CD4-positive, alpha-beta T cell treated with Interleukin-6 at 100 ng/mL for 8 hours (primary cell): ENCODE results near the gene LRRC46.
A peak's percentile ranks its signal among the peaks of the same experiment; 100 is the strongest.

Source experiments
- DNase-seq: peaks from one replicate; pipeline ENCODE4 v3.0.0-alpha.2; 2020; ENCODE audit warnings: mixed read lengths, low spot score

LRRC46 gene

DNA sequence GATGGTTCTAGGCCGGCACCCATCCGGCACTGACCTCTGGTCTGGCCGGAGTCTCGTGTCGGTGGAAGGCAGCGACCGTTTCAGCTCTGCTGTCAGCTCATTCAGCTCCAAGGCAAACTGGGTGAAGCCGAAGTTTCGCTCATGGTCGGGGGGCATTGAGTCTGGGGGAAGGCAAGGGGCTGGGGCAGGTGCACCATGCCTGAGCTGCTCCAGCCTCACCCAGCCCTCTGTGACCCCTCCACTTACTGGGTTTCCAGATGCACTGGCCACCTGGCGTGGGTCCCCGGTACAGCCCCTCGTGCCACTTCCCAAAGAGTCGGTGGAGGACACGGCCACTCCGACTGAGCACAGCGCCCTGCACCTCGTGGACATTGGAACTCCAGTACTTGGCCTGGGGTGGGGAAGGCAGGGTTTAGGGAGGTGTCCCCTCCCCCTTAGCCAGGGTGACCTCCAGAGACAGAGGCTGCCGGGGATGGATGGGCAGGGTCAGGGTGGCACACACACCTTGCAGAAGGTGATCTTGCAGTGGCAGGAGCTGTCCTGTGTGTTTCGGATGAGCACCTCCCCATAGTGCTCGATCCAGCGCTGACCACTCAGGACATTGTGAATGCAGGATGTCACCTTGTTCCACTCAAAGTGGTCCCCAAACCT, 22.5 kb upstream of the LRRC46 start:
- DNase-seq: no peak

DNA sequence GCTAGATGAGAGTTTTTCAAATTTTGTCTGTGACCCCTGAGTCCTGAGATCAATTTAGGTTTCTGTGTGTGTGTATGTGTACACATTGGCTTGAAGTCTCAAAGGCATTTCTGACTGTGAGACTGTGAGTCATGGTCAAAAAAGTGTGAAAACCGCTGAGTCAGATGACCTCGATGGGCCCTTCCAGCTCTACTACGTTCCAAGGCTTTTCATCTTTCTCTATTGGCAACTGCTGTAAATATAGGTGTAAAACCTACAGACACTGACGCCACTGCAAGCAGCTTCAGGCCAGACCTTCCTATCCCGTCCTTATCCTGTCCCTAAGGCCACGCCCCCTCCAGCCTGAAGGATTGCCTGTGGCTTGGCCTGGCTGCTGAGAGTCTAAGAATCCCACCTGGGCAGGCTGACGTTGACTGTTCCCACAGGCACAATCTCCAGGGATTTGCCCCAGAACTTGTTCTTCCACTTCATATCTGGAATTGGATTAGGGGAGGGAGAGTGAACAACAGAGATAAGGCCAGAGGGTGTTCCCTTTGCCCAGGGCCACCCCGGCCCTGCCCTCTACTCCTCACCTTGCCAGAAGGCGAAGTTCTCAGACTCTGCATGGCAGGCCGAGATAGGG, 21.2 kb upstream of the LRRC46 start:
- DNase-seq: peak; percentile 29

DNA sequence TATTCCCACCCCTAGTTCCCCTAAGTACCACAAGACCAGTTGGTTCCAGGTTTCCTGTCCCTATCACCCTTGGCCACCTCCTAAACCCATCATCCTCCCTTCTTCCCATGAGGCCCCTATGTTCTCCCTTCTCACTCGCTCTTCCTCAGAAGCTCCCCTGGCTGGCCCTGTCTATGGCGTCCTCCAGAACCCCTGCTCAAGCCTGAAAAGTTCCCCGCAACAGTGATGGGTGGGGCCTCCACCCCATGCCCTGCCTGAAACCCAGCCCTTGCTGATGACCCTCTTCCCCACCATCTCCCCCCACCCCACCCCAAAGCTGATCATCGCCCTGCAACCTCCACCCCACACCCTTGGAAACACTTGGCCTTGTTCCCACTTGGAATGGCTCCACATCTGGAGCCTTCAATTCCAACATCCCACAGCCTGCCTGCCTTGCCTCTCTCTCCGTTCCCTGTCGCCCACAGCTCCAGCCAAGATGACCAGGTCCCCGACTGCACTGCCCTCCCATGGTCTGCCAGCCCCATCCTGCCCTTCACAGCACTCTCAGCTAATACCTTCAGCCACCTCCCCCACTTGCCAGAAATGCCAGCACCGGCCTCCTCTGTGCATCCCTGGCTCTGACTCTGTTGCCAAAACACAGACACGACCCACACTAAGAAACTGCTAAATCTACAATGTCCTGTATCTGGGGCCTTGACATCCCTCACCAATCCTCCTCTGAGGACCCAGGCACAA, 20.4 kb upstream of the LRRC46 start:
- no peak for DNase-seq

DNA sequence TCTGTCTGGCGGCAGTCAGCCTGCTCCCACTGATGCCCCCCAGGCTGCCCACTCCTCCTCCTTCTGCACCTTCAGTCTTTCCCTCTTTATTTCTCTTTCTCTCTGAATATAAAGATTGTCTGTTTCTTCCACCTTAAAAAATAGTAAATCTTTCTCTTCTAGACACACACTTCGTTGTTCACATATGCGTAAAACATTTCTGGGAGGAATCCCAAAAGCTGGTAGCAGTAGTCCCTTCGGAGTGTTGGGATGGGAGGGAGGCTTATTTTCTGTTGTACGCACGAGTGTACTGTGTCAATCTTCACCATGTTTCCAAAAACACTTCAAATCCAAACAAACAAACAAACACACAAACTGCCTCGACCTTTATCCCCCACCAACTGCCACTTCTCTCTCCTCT, 19.8 kb upstream of the LRRC46 start:
- DNase-seq: no peak

DNA sequence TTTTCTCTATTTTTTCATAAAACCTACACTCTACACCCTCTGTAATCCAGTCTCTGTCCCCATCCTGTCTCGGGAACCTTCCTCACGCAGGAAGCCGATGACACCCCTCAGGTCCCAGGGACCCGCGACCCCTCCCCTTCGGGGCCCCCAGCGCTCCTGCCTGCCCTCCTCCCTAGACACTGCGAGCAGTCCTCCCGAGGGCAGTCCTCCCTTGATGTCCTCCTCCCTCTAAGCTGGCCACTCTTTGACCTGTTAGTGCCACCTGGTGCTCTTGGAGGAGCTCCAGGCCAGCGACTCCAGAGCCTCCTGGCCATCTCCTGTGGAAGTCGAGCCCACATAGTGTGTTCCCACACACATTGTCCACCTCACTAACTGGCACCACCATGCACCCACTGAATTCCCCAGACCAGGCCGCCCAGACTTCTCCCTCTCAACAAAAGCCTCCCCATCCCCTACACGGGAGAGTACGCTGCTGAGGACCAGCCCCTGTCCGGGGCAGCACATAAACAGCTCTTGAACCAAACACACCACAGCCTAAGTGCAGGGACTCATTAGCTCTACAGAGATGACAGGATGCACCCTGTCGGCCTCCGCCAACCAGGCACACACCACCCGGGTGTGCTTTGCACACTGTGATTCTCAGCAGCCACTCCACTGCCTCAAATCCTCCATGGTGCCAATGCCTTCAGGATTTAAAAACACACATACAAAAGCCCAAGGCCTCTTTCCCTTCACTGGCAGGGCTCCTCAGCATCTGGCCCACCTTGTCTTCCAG, 19.1 kb upstream of the LRRC46 start:
- DNase-seq: no peak

DNA sequence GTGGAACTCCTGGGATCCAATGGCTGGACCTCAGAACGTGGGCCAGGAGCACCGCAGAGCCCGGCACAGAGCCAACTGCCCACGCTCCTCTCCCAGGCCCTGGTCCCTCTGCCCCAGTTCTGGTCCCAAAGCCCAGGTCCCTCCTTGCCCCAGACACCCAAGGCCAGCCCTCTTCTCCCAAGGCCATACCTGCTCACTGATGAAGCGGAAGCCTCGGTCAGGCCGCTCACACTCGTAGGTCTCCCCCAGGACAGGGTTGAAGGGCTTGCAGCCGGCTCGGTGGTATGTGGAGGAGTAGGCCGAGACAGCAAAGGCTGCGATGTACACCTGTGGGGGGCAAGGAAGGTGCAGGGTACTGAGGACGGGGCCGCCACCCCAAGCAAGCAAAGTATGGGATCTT, 18.4 kb upstream of the LRRC46 start:
- no peak for DNase-seq

DNA sequence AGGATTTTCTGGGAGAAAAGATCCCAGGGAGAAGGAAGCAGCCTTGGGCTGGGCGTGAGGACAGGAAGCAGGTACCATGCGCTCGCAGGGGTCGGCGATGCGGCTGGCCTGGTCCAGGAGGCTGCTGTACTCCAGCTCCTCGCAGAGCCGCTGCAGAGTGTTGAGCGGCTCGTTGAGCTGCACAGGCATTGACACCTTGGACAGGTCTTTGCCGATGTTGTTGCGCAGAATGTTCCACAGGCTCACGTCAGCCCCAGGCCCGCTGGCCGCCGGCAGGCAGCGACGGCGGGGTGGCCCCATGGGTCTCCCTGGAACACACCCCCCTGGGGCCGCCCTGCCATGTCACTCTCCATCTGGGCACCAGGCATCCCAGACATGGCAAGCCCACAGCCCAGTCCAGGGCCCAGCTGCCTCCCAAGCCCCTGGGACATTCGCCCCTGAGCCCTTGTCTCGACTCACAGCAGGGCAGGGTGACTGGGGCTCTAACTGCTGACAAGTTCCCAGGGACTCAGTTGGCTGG, 17.9 kb upstream of the LRRC46 start:
- no peak for DNase-seq

DNA sequence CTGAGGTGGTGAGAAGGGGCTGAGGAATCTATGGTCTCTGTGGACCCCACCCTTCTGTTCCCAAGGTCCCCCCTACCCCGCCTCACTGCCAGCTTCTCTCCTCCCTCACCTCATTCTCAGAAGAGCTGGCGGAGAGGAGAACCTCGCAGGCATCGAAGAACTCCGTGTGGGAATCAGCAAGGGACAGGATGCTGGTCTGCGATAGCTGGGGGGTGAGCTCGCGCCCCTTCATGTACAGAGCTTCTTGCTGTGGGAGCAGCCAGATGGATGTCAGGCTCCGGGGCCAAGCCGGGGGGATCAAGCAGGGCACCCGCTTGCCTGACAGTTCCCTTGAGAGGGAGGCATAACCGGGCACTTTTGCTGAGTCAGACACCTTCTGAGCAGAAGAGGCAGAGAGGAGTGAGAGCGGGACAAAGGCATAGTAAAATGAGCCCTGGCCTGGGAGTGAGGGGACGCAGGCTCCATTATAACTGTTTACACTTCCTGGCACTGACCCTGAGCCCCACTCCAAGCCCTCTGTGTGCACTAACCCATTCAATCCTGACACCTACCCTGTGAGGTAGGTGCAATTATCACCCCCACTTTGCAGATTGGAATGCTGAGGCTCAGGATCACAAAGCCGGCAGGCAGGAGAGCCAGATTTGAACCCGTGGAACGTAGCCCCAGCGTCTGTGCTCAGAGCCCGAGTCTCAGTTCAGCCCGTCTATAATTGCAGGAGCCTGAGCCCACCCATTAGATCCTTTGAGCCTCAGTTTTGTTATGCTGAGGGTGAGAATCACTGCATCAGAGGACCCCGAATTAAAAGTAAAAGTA, 16.2 kb upstream of the LRRC46 start:
- no peak for DNase-seq

DNA sequence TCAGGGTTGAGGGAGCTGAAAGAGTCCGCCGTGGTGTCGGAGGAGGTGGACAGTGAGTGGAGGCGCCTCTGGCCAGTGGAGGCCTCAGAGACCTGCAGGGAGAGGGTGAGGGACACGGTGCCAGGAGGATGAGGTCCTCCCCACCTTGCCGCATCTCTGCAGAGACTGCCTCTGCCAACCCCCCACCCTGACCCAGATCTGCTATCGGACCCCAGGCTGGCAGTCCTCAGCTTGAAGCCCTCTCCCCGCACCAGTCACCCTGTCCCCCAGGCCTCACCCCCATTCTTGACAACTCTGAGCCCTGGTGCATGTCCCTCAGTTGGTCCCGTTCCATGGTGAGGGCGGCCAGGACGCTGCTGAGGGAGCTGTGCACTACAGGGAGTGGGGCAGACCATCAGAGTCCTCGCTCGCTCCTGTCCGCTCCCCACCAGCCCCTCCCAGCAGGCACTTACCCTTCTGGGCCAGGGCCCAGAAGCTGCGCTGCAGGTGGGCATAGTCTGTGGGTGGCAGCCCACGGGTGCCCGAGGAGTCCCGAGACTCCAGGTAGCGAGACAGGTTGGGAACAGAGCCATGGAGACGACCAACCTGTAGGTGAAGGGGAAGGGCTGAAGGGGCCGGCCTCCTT, 15.2 kb upstream of the LRRC46 start:
- no peak for DNase-seq

DNA sequence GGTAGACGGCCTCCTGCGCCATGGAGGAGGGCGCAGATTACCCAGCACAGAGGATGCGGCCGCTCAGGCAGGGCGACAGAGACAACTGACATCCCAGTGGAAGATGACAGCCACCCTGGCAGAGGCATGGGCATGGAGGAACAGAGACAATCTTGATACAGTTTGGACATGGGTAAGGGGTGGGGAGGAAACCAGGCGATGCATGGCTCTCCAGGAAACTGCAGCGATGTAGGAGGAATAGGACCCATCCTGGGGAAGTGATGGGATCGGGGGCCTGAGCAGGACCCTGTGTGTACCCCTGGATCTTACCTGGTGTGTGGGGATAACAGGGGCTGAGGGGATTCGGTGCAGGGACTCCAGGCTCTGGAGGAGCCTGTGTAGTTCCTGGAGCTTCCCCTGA, 14.5 kb upstream of the LRRC46 start:
- no peak for DNase-seq

DNA sequence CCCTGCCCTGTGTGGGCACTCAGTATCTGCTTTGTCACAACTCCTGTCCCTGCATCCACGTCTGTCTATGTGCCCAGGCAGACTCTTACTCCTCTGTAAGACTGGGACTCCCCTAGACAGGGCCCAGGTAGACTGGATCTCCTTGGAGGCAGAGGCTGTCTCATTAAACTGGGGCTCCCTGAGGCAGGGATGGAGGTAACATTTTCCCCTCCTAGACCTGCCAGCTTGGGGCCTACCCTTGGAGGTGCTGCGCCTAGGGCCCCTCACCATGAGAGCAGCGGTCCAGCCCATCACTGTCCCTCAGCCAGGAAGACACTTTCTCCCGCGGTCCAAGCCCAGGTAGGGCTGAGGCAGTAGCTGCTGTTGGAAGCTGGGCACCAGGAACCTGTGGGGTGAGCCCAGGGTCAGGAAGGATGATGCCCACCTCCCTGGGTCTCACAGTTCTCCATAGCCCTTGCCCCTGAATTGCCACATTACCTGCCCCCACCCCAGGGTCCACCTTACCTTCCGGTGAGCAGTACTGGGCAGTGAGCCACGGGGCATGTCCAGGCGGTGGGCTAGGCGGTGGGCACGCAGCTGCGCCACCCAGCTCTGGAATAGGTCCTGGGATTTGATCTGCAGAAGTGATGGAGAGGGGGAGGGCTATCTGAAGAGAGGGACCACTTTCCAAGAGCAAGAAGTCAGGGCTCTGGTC, 13.3 kb upstream of the LRRC46 start:
- no peak for DNase-seq

DNA sequence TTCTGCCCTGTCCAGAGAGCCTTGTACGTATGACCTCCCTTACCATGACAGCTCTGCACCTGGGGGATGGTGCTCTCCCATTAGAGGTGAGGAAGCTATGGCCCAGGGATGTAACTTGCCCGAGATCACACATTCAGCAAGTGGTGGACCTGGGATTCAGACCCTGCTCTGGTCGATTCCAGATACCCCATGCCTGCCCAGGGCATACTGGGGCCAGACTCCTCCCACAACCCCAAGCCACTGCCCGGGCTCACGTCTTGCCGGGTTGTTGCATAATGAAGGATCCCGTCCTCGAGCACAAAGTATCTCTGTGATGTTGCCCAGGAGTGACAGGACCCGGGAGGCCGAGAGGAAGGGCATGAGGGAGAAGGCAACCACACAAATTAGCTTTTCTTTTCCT, 12.0 kb upstream of the LRRC46 start:
- no peak for DNase-seq

DNA sequence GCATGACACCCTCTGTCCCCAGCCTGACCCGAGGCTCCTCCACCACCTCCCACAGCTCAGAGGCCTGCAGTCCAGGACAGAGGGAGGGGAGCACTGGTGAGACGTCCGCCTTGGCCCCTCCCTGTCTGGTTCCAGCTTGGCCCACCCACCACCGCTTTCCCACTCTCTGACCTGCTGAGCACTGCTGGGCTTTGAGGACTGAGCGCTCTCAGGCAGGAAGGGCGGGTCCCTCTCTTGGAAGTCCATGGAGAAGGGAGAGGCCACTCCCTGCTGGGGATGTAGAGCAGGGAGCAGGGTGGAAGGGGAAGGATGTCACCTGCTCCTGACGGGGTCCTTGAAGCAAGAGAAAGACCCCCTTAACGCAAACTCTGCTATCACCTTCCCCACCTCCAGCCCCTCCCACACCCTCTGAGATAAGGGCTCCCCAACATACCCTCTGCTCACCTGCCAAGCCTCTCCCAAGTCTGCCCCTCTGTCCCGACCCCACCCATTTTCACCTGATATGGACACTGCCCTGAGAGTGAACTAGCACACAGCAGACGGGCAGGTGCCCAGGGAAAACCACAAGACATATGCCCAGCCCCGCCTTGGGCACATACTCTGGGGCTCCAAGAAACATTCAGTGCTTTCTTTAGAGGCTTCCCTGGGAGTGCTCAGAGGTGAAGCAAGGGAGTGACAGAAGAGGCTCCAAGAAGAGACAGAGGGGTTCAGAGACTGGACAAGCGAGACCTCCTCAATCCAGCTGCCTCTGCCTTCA, 11.3 kb upstream of the LRRC46 start:
- DNase-seq: no peak

DNA sequence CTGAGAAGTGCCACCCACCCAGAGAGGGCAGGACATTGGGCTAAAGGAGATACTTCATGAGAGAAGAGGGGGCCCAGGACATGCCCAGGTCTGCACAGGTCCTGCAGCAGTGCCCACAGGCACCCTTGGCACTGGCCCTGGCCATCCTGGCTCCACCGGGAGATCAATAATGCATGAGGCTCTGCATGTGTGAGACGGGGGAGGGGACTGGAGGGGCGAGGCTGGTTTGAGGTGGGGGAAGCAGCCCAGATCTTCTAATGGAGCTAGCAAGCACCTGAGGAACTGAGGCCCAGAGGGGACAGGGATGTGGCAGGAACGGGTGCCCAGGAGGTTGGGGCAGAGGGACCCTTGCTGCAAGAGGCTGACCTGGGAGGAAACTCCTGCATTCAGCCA, 10.4 kb upstream of the LRRC46 start:
- DNase-seq: no peak

DNA sequence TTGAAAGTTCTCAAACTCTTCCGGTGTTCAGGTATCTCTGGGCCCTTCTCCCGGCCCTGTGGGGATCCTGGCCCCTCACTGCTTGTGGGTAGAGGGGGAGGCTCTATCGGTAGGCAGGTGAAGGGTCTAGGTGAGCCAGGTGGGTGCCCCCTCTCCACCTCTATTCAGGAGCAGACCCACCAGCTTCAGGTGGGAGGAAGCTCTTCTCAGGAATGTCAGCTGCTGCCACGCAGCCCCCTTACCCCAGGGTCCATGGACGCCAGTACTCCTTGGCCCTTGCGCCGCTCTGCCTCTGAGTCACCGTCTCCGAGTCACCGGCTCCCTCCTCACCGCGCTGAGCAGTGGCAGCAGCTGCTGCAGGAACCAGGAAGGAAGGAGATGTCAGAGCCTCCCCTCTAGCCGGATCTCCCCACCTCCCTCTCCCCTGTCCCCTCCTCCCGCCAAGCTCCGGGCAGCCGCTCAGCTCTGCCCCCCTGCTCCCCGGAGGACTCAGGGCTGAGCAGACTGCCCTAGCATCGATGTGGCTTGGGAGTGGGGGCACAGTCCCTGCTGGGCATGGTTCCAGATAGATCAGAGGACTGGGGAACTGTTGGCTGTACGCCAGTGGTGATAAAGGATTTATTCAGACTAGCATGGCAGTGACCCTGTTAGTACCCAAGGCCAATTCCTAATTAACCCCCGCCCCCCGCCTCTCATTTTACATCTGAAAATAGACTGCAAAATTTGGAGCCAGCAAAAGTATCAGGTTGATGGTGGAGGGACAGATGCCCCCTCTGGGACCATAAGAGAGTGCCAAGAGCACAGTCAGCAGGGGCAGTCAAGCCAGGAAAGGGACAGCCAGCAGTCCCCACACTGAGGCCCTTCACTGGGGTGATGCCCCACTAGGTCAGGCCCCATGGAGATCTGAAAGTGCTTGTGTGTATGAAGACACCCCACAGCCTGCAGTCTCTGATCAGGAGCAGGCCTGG, 9.8 kb upstream of the LRRC46 start, which contains the start of gene OSBPL7:
OSBPL7 (minus strand) TSS at position 371 of the 968 bp plus-strand sequence. CDS start 1,516 bp downstream, outside the sequence.
- DNase-seq: peak; percentile 87

DNA sequence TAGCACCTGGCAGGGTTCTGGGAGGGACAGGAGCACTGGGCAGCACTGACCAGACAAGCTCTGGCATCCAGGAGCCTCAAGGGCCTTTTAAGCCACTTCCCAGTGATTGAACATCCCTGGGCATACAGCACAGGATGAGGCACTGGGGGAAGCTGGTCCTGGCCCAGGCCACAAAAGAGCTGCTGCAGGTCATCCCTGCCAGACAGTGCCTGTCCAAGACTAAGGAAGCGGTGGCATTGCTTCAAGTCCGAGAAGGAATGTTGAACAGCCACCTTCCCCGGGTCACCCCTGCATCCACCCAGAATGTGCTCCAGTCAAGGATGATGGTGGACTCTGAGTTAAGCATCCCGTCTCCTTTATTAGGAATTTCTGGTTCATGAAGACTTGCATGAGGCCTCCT, 8.7 kb upstream of the LRRC46 start:
- no peak for DNase-seq

DNA sequence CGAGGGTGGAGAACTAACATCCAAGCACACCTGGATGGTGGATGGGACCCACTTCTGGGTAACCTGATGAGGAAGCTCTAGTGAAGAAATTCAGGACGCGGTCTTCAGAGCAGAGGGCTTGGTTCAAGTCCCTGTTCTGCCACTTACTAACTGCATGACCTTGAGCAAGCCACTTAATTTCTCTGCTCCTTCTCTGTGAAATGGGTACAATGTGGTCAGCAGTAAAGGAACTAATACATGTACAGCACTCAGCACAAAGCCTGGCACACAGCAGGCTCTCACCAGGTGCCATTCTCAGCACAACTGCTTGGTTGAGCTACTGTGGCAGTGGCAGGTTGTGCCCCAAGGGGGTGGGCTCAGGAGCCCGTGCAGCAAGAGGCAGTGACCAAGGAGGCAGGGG, 8.0 kb upstream of the LRRC46 start:
- no peak for DNase-seq

DNA sequence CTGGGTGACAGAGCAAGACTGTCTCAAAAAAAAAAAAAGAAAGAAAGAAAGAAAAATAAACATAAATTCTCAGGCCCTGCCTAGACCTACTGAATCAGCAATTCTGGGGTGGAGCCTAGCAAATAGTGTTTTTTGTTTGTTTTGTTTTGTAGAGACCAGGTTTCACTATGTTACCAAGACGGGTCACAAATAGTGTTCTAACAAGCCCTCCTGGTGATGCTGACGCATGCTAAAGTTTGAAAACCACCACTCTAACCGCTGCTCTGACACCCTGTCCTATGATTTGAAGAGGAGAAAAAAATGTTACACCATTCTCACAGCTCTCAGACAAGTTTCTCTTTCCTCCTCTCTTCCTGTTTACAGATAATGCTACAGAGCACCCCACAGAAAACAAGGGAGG, 1.6 kb upstream of the LRRC46 start:
- peak; percentile 61 for DNase-seq
